A549 (cell line): ENCODE results near the gene CAMTA1. TPM values are rescaled to one million over a fixed set of nuclear protein-coding genes. Genes with fewer than 3 reads are reported as not detected.

Experiments
- ATAC-seq, 2 experiments: fragments of 200-7000 bp in 1 of 2; fragments of >200 bp in 1 of 2; cut with Nextera tagmentation in 1 of 2; cut with Tn5 transposase in 1 of 2; 3 replicates each; pipeline versions ENCODE4 v1.8.0 to v1.9.1; 2018 to 2020; ENCODE audit warnings: mild to moderate bottlenecking in 1 of 2, moderate library complexity in 1 of 2
- CTCF ChIA-PET: fragments of 300-600 bp; sonication (Branson Sonifier 250); formaldehyde crosslinking; extraction: SDS; loops from one replicate; lab custom pipeline; 2021; ENCODE audit warnings: antibody characterized with exemption, inconsistent platforms; lab: Yijun Ruan, JAX
- POLR2A ChIA-PET: fragments of 350-600 bp; formaldehyde crosslinking; extraction: SDS; loops from one replicate; lab custom pipeline; 2021; ENCODE audit warnings: antibody characterized with exemption, inconsistent platforms; lab: Yijun Ruan, JAX
- DNase-seq, 2 experiments: peaks; one replicate each; pipeline versions ENCODE4 v3.0.0 to v3.0.0-alpha.2; 2011 to 2016; ENCODE audit warnings: low read depth in 1 of 2, low spot score in 1 of 2
- FAIRE-seq: peaks from 2 replicates; lab custom pipeline; 2011; peaks lifted over from hg19 to GRCh38; lab: Jason Lieb, UNC
- H3K27ac ChIP-seq, 2 experiments: fragments of >200 bp; sonication (Bioruptor Twin); formaldehyde crosslinking; 3 replicates each; pipeline ENCODE4 v1.5.1; 2016 to 2017
- H3K4me1 ChIP-seq: fragments of >200 bp; sonication (Bioruptor Twin); formaldehyde crosslinking; 3 replicates; pipeline ENCODE4 v1.6.1; 2016
- H3K4me2 ChIP-seq: fragments of >200 bp; sonication (Bioruptor Twin); formaldehyde crosslinking; 3 replicates; pipeline ENCODE4 v1.6.1; 2016
- H3K4me3 ChIP-seq: fragments of >200 bp; sonication (Bioruptor Twin); formaldehyde crosslinking; 3 replicates; pipeline ENCODE4 v1.5.1; 2016
- H3K9me3 ChIP-seq: fragments of >200 bp; sonication (Bioruptor Twin); formaldehyde crosslinking; 3 replicates; pipeline ENCODE4 v1.6.1; 2016
- CBX2 ChIP-seq: fragments of 200-600 bp; sonication (generic); IDR thresholded peaks from 2 replicates; pipeline ENCODE4 v1.6.1; 2016; ENCODE audit warnings: low read depth, mild to moderate bottlenecking, borderline replicate concordance
- CBX8 ChIP-seq: fragments of 200-600 bp; sonication (generic); IDR thresholded peaks from 2 replicates; pipeline ENCODE4 v1.6.1; 2016
- CHD2 ChIP-seq: fragments of 150-350 bp; IDR thresholded peaks from 2 replicates; pipeline ENCODE4 v1.6.1; 2014; ENCODE audit warnings: low read length; ENCODE audit not compliant: partially characterized antibody
- CHD4 ChIP-seq: fragments of 200-600 bp; sonication (generic); IDR thresholded peaks from 2 replicates; pipeline ENCODE4 v1.6.1; 2016; ENCODE audit warnings: antibody characterized with exemption, mild to moderate bottlenecking, borderline replicate concordance
- EHMT2 ChIP-seq: fragments of 200-600 bp; sonication (generic); IDR thresholded peaks from 2 replicates; pipeline ENCODE4 v1.6.1; 2016; ENCODE audit warnings: antibody characterized with exemption, low read depth, mild to moderate bottlenecking, moderate library complexity
- ESRRA ChIP-seq: fragments of 150-350 bp; IDR thresholded peaks from 2 replicates; pipeline ENCODE4 v1.6.1; 2014; ENCODE audit warnings: mild to moderate bottlenecking, low read length, borderline replicate concordance
- FOSB ChIP-seq: fragments of 250-450 bp; sonication (Bioruptor Pico); IDR thresholded peaks from 2 replicates; pipeline ENCODE4 v1.5.0; 2020; ENCODE audit warnings: mild to moderate bottlenecking, moderate library complexity
- FOSL2 ChIP-seq, 2 experiments: fragments of 450-650 bp in 1 of 2; fragments of >200 bp in 1 of 2; sonication (Bioruptor Twin) in 1 of 2; formaldehyde crosslinking; IDR thresholded peaks; 2 replicates each; pipeline versions ENCODE4 v1.5.0 to v1.6.1; 2016 to 2020; ENCODE audit warnings: mild to moderate bottlenecking in 1 of 2, moderate library complexity in 1 of 2
- FOXS1 ChIP-seq: fragments of 250-450 bp; sonication (Bioruptor Pico); IDR thresholded peaks from 2 replicates; pipeline ENCODE4 v1.5.0; 2020; ENCODE audit warnings: mild to moderate bottlenecking, moderate library complexity
- GATA3 ChIP-seq: IDR thresholded peaks from 2 replicates; pipeline ENCODE4 v1.6.1; 2012; ENCODE audit warnings: borderline replicate concordance
- HEYL ChIP-seq: fragments of 250-450 bp; sonication (Bioruptor Pico); IDR thresholded peaks from 2 replicates; pipeline ENCODE4 v1.8.0; 2021; ENCODE audit warnings: mild to moderate bottlenecking, moderate library complexity
- JUNB ChIP-seq: fragments of >200 bp; sonication (Bioruptor Twin); formaldehyde crosslinking; IDR thresholded peaks from 2 replicates; pipeline ENCODE4 v1.6.1; 2016
- KDM5A ChIP-seq: fragments of 200-600 bp; sonication (generic); IDR thresholded peaks from 2 replicates; pipeline ENCODE4 v1.6.1; 2016; ENCODE audit warnings: antibody characterized with exemption, mild to moderate bottlenecking
- MAFK ChIP-seq: fragments of 450-650 bp; IDR thresholded peaks from 2 replicates; pipeline ENCODE4 v1.6.1; 2014; ENCODE audit not compliant: partially characterized antibody
- NFE2L2 ChIP-seq: fragments of 150-350 bp; conservative IDR thresholded peaks from 2 replicates; pipeline ENCODE4 v1.6.1; 2014; ENCODE audit warnings: low read length
- RAD21 ChIP-seq, 2 experiments: fragments of >200 bp in 1 of 2; sonication (Bioruptor Twin) in 1 of 2; formaldehyde crosslinking in 1 of 2; IDR thresholded peaks in 1 of 2; conservative IDR thresholded peaks in 1 of 2; 2 replicates in 1 of 2; 3 replicates in 1 of 2; pipeline ENCODE4 v1.6.1; 2012 to 2018; ENCODE audit warnings: inconsistent platforms in 1 of 2
- REST ChIP-seq: fragments of 200-600 bp; sonication (generic); IDR thresholded peaks from 2 replicates; pipeline ENCODE4 v1.6.1; 2016; ENCODE audit warnings: antibody characterized with exemption, mild to moderate bottlenecking, moderate library complexity
- RFX5 ChIP-seq: fragments of 450-650 bp; IDR thresholded peaks from 2 replicates; pipeline ENCODE4 v1.7.1; 2014; ENCODE audit warnings: antibody characterized with exemption, mild to moderate bottlenecking, moderate library complexity
- RNF2 ChIP-seq: fragments of 200-600 bp; sonication (generic); IDR thresholded peaks from 2 replicates; pipeline ENCODE4 v1.6.1; 2016; ENCODE audit warnings: low read depth, mild to moderate bottlenecking, antibody characterized with exemption, moderate library complexity, borderline replicate concordance
- SREBF2 ChIP-seq: fragments of 450-650 bp; IDR thresholded peaks from 2 replicates; pipeline ENCODE4 v1.6.1; 2014; ENCODE audit warnings: mild to moderate bottlenecking, moderate library complexity
- TFCP2L1 ChIP-seq: fragments of 250-450 bp; sonication (Bioruptor Pico); IDR thresholded peaks from 2 replicates; pipeline ENCODE4 v1.5.0; 2021; ENCODE audit warnings: mild to moderate bottlenecking
- USF2 ChIP-seq: fragments of 450-650 bp; IDR thresholded peaks from 2 replicates; pipeline ENCODE4 v1.6.1; 2014; ENCODE audit warnings: antibody characterized with exemption
- ZC3H11A ChIP-seq: fragments of 450-650 bp; IDR thresholded peaks from 2 replicates; pipeline ENCODE4 v1.6.1; 2014; ENCODE audit warnings: antibody characterized with exemption, mild to moderate bottlenecking
- ZFP36 ChIP-seq: fragments of 450-650 bp; IDR thresholded peaks from 2 replicates; pipeline ENCODE4 v1.6.1; 2014; ENCODE audit warnings: borderline replicate concordance; ENCODE audit not compliant: partially characterized antibody
- WGBS: methylation state at CpG from one replicate; pipeline ENCODE4 v1.1.6; 2017; ENCODE audit errors: missing lambda C conversion rate; 5-methylcytosine and 5-hydroxymethylcytosine counted together
- polyA plus RNA-seq, 4 experiments: library from polyadenylated mRNA; depleted of rRNA in 3 of 4; stranded (reverse); fragments of >200 nt; fragmentation: RNase III in 1 of 4; extraction: RNeasy Plus Mini Kit Qiagen cat#74134 plus additional on column Dnase treatment in 1 of 4; gene quantifications; 2 replicates in 3 of 4; 3 replicates in 1 of 4; pipeline ENCODE4 v1.2.3, GENCODE V29; 2011 to 2017
- TF ChIP-seq, protein P1 (sequence below): fragments of >200 bp; sonication (Bioruptor Twin); formaldehyde crosslinking; IDR thresholded peaks from 3 replicates; pipeline ENCODE4 v1.6.1; 2016
- TF ChIP-seq, protein P2 (sequence below): IDR thresholded peaks from 2 replicates; pipeline ENCODE4 v1.6.1; 2012; ENCODE audit warnings: low read depth, borderline replicate concordance

Gene CAMTA1
- polyA plus RNA-seq, 2 of the 4 experiments (the other 2 are of a cell fraction) = 58.8 to 75.0 TPM

GRCh38 chr1:6815726-6816125 lies 30.5 kb downstream of the CAMTA1 start:
- H3K27ac ChIP-seq = no peak overlapping the region
- no peak for DNase-seq
- H3K9me3 ChIP-seq = no peaks in the 10 kb centered on the region
- CTCF ChIA-PET = no interaction called here
- TF ChIP-seq ESRRA = no peak
- no peak for TF ChIP-seq SREBF2
- TF ChIP-seq USF2 = no peak
- no peak for TF ChIP-seq CHD2
- TF ChIP-seq CBX2 = no peak
- TF ChIP-seq GATA3 = no peak
- TF ChIP-seq, protein P1, sequence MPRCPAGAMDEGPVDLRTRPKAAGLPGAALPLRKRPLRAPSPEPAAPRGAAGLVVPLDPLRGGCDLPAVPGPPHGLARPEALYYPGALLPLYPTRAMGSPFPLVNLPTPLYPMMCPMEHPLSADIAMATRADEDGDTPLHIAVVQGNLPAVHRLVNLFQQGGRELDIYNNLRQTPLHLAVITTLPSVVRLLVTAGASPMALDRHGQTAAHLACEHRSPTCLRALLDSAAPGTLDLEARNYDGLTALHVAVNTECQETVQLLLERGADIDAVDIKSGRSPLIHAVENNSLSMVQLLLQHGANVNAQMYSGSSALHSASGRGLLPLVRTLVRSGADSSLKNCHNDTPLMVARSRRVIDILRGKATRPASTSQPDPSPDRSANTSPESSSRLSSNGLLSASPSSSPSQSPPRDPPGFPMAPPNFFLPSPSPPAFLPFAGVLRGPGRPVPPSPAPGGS = no peak
- TF ChIP-seq RAD21 (conservative IDR thresholded peaks at IDR 0.05 in 1 of 2, IDR thresholded peaks at IDR 0.05 in 1 of 2) = no peak
- no peak for TF ChIP-seq FOXS1 (CRISPR knock-in tag)
- no peak for TF ChIP-seq ZFP36
- TF ChIP-seq FOSL2 (IDR thresholded peaks at IDR 0.05) = no peak
- no peak for TF ChIP-seq FOSL2 (CRISPR knock-in tag; IDR thresholded peaks at IDR 0.05)
- TF ChIP-seq, all 56 proteins: peak for 0
- ATAC-seq (no peak), FAIRE-seq (no peak)
- Histone ChIP-seq H3K4me2 (no peak overlapping the region), H3K4me1 (peaks cover 18% of the 10 kb centered on the region), H3K4me3 (no peak overlapping the region)
- POLR2A ChIA-PET = no interaction called here
- WGBS = 91% methylated on average over 2 of the region's 2 CpGs

- H3K27ac ChIP-seq = no peak overlapping the region
- CTCF ChIA-PET = interaction anchor here (1.4 kb wide), 1 partner anchor 828 kb away, joined by 4 read pairs; no protein-coding TSS in a partner anchor
- FAIRE-seq = no peak
Observed at GRCh38 chr1:6819246-6820040, 34.2 kb downstream of the CAMTA1 start.

More at GRCh38 chr1:6819246-6820040, 34.2 kb downstream of the CAMTA1 start:
- H3K9me3 ChIP-seq = no peaks in the 10 kb centered on the region
- no peak for DNase-seq
- H3K4me2 ChIP-seq = no peak overlapping the region
- ATAC-seq = no peak
- 91% methylated on average over 6 of the region's 6 CpGs for whole genome bisulfite sequencing
- TF ChIP-seq EHMT2 (no peak), FOSB (CRISPR knock-in tag) (no peak), NFE2L2 (no peak), RNF2 (no peak), RFX5 (no peak), CHD2 (no peak), ZC3H11A (no peak), MAFK (no peak), REST (no peak), KDM5A (no peak), TFCP2L1 (no peak), JUNB (no peak), CBX8 (no peak), CHD4 (no peak), FOXS1 (CRISPR knock-in tag) (no peak), HEYL (CRISPR knock-in tag) (no peak)
- TF ChIP-seq, protein P2, sequence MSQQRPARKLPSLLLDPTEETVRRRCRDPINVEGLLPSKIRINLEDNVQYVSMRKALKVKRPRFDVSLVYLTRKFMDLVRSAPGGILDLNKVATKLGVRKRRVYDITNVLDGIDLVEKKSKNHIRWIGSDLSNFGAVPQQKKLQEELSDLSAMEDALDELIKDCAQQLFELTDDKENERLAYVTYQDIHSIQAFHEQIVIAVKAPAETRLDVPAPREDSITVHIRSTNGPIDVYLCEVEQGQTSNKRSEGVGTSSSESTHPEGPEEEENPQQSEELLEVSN = no peak
- TF ChIP-seq, protein P1 = no peak
- no peak overlapping the region for H3K4me3 ChIP-seq
- POLR2A ChIA-PET = no interaction called here
- peaks cover 46% of the 10 kb centered on the region for H3K4me1 ChIP-seq
